IPS DF 4.7 (cell line): ENCODE data around the gene GGT5.
"Not testable (repeated sequence)": the region's sequence is repeated elsewhere in the genome, so short reads cannot be mapped to it uniquely, and the experiment has no call there.

Experiments used
- DNase-seq: peaks from one replicate; pipeline ENCODE4 v3.0.0-alpha.2; 2013; ENCODE audit warnings: low spot score; ENCODE audit errors: extremely low read depth

GGT5 gene

DNA sequence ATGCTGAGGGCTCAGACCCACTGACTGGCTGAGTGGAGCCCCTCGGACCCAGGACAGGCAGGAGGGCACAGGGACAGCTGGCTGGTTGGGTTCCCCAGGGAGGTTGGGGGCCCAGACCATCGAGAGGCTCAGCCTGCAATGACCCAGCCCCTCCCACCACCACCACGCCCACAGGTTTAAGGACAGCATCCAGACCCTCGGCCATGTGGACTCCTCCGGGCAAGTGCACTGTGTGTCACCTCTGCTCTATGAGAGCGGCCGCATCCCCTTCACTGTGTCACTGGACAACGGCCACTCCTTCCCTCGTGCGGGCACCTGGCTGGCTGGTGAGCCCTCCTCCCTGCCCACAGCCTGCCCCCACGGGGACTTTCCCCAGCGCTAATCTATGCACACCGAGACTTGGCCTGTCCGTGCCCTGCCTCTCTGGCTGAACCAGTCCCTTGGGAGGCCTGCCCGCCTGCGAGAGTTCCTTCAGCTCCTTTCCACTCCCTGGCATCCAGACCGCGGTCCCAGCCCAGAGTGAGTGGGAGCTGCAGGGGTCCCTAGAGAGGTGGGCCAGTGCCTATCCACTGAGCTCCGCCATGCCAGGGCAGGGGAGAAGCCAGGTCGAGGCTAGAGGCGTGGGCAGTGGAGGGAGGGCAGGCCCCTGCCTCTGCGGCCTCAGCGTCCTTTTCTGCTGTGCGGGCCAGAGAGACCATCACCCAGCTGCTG, 61.4 kb downstream of the GGT5 start:
- no peak for DNase-seq

GRCh38 chr22:24182900-24183246, 62.0 kb downstream of the GGT5 start:
- DNase-seq: not testable (repeated sequence)

DNA sequence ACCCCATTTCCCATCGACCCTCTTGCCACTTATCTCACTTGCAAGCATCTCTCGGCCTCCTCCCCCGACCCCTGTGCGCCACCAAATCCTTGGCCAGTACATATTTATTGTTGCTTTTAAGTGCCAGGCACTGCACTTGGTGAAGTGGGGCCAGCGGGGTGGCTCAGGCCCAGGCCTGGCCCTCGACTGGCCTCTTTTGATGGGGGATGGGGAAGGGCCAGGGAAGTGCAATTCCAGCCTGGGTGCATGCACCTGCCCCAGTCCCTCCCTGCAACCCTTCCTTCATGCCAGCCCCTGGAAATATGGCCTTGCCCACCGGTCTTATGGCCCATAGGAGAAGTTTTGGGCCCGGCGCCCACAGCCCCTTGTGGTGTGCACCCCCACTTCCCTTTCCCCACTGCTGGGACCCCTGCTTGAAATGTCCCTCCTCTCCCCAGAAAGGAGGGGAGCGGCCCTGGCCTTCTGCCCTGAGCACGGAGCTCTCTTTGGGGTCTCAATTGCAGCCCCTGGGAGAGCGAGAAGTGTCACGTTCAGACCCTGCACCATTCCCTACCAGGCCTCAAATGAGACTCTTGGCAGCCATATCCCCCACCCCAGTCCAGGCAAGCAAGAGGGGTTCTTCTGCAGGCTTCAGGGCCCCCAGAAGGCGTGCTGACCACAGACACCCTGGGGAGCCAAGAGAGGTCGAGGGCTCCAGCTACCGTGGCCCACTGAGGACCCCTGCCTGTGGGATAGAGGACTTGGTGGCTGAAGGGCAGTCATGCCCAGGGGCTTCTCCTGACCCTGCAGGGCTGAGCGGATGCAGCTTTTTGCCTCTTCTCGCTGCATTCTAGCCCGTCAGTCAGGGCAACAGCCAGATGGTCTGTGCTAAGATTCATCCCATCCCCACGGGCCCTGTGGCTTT, 62.6 kb downstream of the GGT5 start:
- DNase-seq: no peak

DNA sequence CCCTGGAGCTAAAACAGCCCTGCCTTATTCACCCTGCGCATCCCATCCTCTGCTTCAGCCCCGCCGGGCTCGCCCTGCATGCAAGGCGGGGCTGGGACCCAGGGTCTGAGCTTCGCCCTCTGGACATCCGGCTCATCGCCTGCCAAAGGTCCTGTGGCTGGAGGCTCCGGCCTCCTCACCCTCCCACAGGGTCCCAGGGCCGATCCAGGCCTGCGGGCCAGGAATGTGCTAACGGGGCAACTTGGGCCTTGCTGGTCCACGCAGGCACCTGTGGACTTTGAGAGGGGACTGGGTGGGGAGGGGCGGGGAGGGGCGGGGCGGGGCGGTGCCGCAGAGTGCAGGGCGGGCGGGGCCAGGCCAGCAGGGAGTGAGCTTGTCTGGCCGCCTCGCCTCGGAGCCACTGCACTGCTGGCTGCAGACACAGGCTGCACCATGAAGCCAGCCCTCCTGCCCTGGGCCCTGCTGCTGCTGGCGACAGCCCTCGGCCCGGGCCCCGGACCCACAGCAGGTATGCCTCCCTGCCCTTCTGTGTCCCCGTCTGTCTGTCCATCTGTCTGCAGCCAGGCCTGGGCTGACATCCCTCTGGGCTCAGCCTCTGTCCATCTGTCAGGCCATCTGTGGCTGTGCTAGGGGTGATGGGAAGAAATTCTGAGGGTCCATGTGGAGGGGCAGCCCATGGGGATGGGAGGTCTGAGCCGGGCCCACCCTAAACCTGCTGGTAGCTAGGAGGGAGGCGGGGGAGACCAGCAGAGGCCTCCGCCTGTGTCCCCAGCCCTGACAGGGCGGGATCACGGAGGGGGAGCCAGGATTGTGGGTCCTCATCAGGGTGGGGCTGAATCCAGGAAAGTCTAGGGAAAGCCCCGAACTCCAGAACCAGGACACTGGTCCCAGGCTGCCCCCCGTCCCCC, 63.5 kb downstream of the GGT5 start, which contains the start of gene SUSD2:
TSS of gene SUSD2 (plus strand) at position 400 of the 908 bp plus-strand sequence. CDS start at position 433, 33 bp downstream.
- DNase-seq: no peak

DNA sequence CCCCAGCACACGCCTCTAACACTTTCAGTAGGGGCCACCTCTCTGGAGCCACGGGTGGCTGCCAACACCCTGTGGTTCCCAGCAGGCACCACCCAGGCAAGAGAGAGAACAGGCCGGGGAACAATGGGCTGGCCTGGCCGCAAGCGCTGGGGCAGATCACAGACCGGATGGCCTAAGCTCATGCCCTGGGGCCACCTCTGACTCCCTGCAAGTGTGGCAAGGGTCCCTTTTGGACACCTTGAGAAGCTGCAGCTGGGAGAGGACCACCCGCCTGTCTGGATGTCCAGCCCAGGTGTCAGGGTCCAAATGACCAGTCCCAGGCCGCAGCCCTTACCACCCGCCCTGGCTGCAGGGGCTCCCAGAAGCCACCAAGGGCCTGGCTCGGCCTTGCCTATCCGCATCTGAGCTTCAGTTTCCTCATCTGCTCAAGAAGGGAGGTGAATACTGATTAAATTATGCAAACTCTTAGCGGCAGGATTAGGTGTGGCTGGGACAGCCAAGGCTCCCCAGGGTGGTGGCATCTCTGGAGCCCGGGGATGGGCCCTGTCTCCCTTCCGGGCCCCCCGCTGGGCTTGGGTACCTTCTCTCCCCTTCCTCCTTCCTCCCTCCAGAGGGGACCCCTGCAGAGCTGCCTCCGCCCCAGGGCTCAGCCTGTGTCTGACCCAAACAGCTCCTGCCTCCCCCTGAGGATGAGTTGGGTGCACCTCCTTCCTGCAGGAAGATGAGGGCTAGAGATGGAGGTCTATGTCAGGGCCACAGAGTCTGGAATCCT, 64.4 kb downstream of the GGT5 start:
- no peak for DNase-seq

- no peak for DNase-seq
These were observed 65.2 kb downstream of the GGT5 start for GRCh38 chr22:24179478-24180210.

GRCh38 chr22:24178502-24179440, 66.1 kb downstream of the GGT5 start:
- no peak for DNase-seq

GRCh38 chr22:24178021-24178431, 66.9 kb downstream of the GGT5 start:
- DNase-seq: no peak

- DNase-seq: no peak
These were observed 67.4 kb downstream of the GGT5 start for GRCh38 chr22:24177456-24177855.

DNA sequence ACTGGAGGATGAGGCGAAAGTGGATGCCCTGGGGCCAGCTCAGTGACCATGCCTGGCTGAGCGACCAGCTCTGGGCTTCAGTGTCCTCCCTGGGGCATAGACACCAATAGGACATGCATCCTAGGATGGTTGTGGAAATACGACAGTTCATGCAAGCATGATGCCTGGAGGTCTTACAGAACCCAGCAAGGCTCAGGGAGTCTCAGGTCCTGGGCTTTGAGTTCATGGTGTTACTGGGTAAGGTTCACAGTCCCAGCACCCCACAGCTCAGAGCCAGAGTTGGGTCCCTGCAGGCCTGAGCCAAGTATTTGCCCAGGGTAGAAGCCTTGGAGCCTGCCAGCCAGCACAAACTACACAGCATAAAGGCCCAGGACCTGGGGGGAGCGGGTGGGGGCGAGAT, 67.8 kb downstream of the GGT5 start:
- no peak for DNase-seq

GRCh38 chr22:24176630-24177029, 68.3 kb downstream of the GGT5 start:
- DNase-seq: no peak

DNA sequence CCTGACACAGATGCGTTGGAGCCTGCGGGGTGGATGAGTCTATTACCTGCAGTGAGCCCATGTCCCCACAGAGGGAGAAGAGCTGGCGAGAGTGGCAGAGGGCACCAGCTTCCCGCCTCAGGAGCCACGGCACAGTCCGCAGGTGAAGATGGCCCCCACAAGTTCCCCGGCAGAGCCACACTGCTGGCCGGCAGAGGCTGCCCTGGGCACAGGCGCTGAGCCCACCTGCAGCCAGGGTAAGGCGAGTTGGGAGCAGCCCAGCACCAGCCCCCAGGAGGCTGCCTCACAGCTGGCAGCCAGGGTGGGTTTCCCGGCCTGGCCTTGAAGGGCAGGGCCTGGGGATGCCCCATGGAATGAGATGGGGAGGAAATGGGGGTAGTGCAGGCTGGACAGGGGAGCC, 68.8 kb downstream of the GGT5 start:
- no peak for DNase-seq

DNA sequence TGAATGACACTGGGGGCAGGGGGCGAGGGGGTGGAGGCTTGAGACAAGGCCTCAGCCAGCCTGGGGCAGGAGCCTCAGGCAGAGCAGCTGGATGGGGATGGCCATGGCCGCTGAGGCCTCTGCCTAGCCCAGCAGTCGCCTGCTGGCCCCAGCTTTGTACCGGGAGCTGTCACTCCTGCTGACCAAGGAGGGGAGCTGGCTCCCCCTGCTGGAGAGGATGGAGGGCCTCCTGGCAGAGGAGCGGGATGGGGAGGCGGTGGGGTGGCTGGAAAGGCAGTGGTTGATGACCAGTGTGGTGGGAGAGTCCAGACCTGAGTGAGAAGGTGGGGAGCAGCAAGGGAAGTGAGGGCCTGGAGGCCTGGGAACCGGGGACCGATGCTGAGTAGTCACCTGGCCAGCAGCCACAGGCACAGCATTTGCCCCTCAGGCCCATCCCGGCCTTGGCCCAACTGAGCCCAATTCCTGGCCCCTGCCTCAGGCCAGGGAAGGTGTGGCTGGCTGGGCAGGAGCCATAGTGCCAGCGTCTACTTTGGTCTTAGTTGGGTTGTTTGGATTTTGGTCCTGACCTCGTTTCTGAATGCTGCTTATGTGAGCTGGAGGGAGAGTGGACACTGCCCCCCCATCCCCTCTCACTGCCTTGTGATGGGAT, 69.6 kb downstream of the GGT5 start:
- DNase-seq: no peak

- no peak for DNase-seq
These were observed 73.1 kb downstream of the GGT5 start for GRCh38 chr22:24171822-24172221.

GRCh38 chr22:24170632-24171031, 74.2 kb downstream of the GGT5 start:
- DNase-seq: no peak

DNA sequence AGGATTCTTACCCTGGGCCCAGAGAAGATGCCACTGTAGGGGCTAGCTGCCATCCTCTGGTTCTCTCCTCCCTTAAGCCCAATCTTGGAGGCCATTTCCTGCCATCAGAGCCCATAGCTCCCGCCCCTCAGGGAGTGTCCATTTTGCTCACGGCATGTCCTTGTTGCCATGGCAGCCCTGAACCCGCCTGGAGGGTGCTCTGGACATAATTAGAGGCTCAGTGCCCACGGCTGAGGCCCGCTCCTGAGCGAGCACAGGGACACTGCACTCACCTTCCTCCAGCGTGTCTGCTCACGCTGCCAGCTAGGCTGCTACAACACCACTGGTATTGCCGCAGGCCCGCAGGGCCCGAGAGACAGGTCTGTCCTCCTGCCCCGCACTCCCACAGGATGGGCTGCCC, 74.7 kb downstream of the GGT5 start:
- no peak for DNase-seq
